G401 (cell line): ENCODE results near the gene PRUNE1. TPM values are rescaled to one million over a fixed set of nuclear protein-coding genes. Genes with fewer than 3 reads are reported as not detected.

Experiments used
- DNase-seq: peaks from one replicate; pipeline ENCODE4 v3.0.0-alpha.2; 2015; ENCODE audit warnings: low spot score
- in situ Hi-C: cut with HindIII; loops from 2 replicates; pipeline ENCODE4 v1.10.0; 2016; ENCODE audit warnings: low sequenced_read_pairs, mixed read lengths
- total RNA-seq: library from RNA; depleted of rRNA; stranded (reverse); fragments of >200 nt; shearing (Covaris generic); gene quantifications from 2 replicates; pipeline ENCODE4 v1.2.3, GENCODE V29; 2014

PRUNE1 gene
- total RNA-seq, 1 experiment from 2014 or later: 12.0 TPM

GRCh38 chr1:150976401-150976821 is 31.8 kb upstream of the PRUNE1 start:
- no peak for DNase-seq
- in situ Hi-C loops: no loop called here

- in situ Hi-C loops: no loop called here
- DNase-seq: no peak
Measured at GRCh38 chr1:150976879-150977694, 31.2 kb upstream of the PRUNE1 start.

- in situ Hi-C loops: no loop called here
- DNase-seq: peak; percentile 92
Measured at GRCh38 chr1:150979092-150980056, 28.9 kb upstream of the PRUNE1 start.

GRCh38 chr1:150981177-150981804 is 27.0 kb upstream of the PRUNE1 start:
- DNase-seq: no peak
- in situ Hi-C loops: no loop called here

- in situ Hi-C loops: no loop called here
- DNase-seq: no peak
Measured at GRCh38 chr1:150981805-150982712, 26.2 kb upstream of the PRUNE1 start, which contains the start of gene ANXA9. TSS of gene ANXA9 (plus strand) at chr1:150982292. CDS start at chr1:150983106, 814 bp downstream.

GRCh38 chr1:150985179-150985825 is 22.9 kb upstream of the PRUNE1 start:
- in situ Hi-C loops: no loop called here

GRCh38 chr1:150987924-150988323 is 20.3 kb upstream of the PRUNE1 start:
- no peak for DNase-seq
- in situ Hi-C loops: no loop called here

More at GRCh38 chr1:150985179-150985825, 22.9 kb upstream of the PRUNE1 start:
- DNase-seq: no peak

- in situ Hi-C loops: no loop called here
- no peak for DNase-seq
Measured at GRCh38 chr1:150992626-150993025, 15.6 kb upstream of the PRUNE1 start.

GRCh38 chr1:150994248-150994647 is 14.0 kb upstream of the PRUNE1 start:
- DNase-seq: no peak
- in situ Hi-C loops: no loop called here

- in situ Hi-C loops: no loop called here
- DNase-seq: no peak
Measured at GRCh38 chr1:150995460-150995859, 12.8 kb upstream of the PRUNE1 start.

GRCh38 chr1:150995896-150996295 is 12.4 kb upstream of the PRUNE1 start:
- in situ Hi-C loops: no loop called here
- DNase-seq: peak; percentile 63

GRCh38 chr1:150997126-150997872 is 10.9 kb upstream of the PRUNE1 start:
- in situ Hi-C loops: no loop called here
- no peak for DNase-seq

- DNase-seq: no peak
- in situ Hi-C loops: no loop called here
Measured at GRCh38 chr1:150997949-150998348, 10.3 kb upstream of the PRUNE1 start.

- DNase-seq: no peak
- in situ Hi-C loops: no loop called here
Measured at GRCh38 chr1:150999051-150999674, 9.1 kb upstream of the PRUNE1 start.

GRCh38 chr1:150999926-151000325 is 8.3 kb upstream of the PRUNE1 start:
- DNase-seq: no peak
- in situ Hi-C loops: no loop called here

- no peak for DNase-seq
- in situ Hi-C loops: no loop called here
Measured at GRCh38 chr1:151000408-151000807, 7.8 kb upstream of the PRUNE1 start.

GRCh38 chr1:151001602-151002001 is 6.6 kb upstream of the PRUNE1 start:
- in situ Hi-C loops: no loop called here
- peak; percentile 36 for DNase-seq
